ENCODE results near the gene GPR132. TPM values are rescaled to one million over a fixed set of nuclear protein-coding genes. Genes with fewer than 3 reads are reported as not detected.
A peak's percentile ranks its signal among the peaks of the same experiment; 100 is the strongest.

Gene GPR132
- total and polyA plus RNA-seq, 2 of the 13 experiments (the other 11 are each of a cell fraction or from before 2014, with no cell fraction given) = not detected

GRCh38 chr14:105020815-105021655 lies 44.2 kb downstream of the GPR132 start, which contains the start of gene CDCA4 (continued):
- TF ChIP-seq PRDM4 (CRISPR knock-in tag; IDR thresholded peaks at IDR 0.05; ENCODE audit: borderline replicate concordance) (no peak), ZFP41 (CRISPR knock-in tag; IDR thresholded peaks at IDR 0.05; ENCODE audit: borderline replicate concordance) (no peak), TAF1 (CRISPR knock-in tag; IDR thresholded peaks at IDR 0.05) (peak; percentile 71), TMF1 (CRISPR knock-in tag; IDR thresholded peaks at IDR 0.05; ENCODE audit: low read depth) (peak; percentile 57; the same call in 1 of the 2 replicates), DNMT1 (CRISPR knock-in tag; IDR thresholded peaks at IDR 0.05) (no peak), SRSF1 (optimal IDR thresholded peaks at IDR 0.05; ENCODE audit: low read depth, low read length) (peak; percentile 32), ZNF878 (CRISPR knock-in tag; IDR thresholded peaks at IDR 0.05) (peak; percentile 75; the same call in 1 of the 2 replicates), ZKSCAN8 (CRISPR knock-in tag; IDR thresholded peaks at IDR 0.05; ENCODE audit: borderline replicate concordance) (no peak), GTF3A (CRISPR knock-in tag; conservative IDR thresholded peaks at IDR 0.05) (no peak), RFX1 (IDR thresholded peaks at IDR 0.05) (no peak), ZNF121 (CRISPR knock-in tag; IDR thresholded peaks at IDR 0.05) (no peak), IKZF1 (IDR thresholded peaks at IDR 0.05) (no peak), ZNF776 (CRISPR knock-in tag; IDR thresholded peaks at IDR 0.05) (no peak), ZNF414 (CRISPR knock-in tag; IDR thresholded peaks at IDR 0.05) (no peak), ZNF75D (CRISPR knock-in tag; IDR thresholded peaks at IDR 0.05; ENCODE audit: borderline replicate concordance) (no peak), FOXJ3 (CRISPR knock-in tag; IDR thresholded peaks at IDR 0.05; ENCODE audit: borderline replicate concordance) (no peak), CENPT (CRISPR knock-in tag; IDR thresholded peaks at IDR 0.05; ENCODE audit: low read depth) (0 out of 2 replicates have a peak, but pooled peaks have one; percentile 55), HMG20A (CRISPR knock-in tag; IDR thresholded peaks at IDR 0.05; ENCODE audit: borderline replicate concordance) (no peak), ZNF749 (CRISPR knock-in tag; IDR thresholded peaks at IDR 0.05; ENCODE audit: borderline replicate concordance) (no peak; the same call in 1 of the 2 replicates), ZNF724P (CRISPR knock-in tag; IDR thresholded peaks at IDR 0.05; ENCODE audit: borderline replicate concordance) (peak; percentile 63; the same call in 1 of the 2 replicates), ZNF282 (IDR thresholded peaks at IDR 0.05; ENCODE audit: partially characterized antibody) (no peak), ZNF20 (CRISPR knock-in tag; IDR thresholded peaks at IDR 0.05) (no peak), HDAC1 (CRISPR knock-in tag; IDR thresholded peaks at IDR 0.05) (peak; percentile 68)
- TF ChIP-seq, protein P1, sequence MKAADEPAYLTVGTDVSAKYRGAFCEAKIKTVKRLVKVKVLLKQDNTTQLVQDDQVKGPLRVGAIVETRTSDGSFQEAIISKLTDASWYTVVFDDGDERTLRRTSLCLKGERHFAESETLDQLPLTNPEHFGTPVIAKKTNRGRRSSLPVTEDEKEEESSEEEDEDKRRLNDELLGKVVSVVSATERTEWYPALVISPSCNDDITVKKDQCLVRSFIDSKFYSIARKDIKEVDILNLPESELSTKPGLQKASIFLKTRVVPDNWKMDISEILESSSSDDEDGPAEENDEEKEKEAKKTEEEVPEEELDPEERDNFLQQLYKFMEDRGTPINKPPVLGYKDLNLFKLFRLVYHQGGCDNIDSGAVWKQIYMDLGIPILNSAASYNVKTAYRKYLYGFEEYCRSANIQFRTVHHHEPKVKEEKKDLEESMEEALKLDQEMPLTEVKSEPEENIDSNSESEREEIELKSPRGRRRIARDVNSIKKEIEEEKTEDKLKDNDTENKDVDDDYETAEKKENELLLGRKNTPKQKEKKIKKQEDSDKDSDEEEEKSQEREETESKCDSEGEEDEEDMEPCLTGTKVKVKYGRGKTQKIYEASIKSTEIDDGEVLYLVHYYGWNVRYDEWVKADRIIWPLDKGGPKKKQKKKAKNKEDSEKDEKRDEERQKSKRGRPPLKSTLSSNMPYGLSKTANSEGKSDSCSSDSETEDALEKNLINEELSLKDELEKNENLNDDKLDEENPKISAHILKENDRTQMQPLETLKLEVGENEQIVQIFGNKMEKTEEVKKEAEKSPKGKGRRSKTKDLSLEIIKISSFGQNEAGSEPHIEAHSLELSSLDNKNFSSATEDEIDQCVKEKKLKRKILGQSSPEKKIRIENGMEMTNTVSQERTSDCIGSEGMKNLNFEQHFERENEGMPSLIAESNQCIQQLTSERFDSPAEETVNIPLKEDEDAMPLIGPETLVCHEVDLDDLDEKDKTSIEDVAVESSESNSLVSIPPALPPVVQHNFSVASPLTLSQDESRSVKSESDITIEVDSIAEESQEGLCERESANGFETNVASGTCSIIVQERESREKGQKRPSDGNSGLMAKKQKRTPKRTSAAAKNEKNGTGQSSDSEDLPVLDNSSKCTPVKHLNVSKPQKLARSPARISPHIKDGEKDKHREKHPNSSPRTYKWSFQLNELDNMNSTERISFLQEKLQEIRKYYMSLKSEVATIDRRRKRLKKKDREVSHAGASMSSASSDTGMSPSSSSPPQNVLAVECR (CRISPR knock-in tag; IDR thresholded peaks at IDR 0.05; ENCODE audit: borderline replicate concordance) = peak; percentile 60

Data from HepG2 (cell line).